ENCODE data around the gene CNTNAP4. TPM values are rescaled to one million over a fixed set of nuclear protein-coding genes. Genes with fewer than 3 reads are reported as not detected.

Gene CNTNAP4
- total and polyA plus RNA-seq, 2 of the 8 experiments (the other 6 are each of a cell fraction or from before 2014, with no cell fraction given): not detected

GRCh38 chr16:76443973-76444372 is 166.8 kb downstream of the CNTNAP4 start:
- no peak overlapping the region for H4K5ac ChIP-seq (ENCODE audit: insufficient read length, low read depth, low read length)
- DNase-seq (ENCODE audit: low read depth in 1 of 2, low spot score in 2 of 2): no peak
- no peak overlapping the region for H3K9ac ChIP-seq (replicated peaks in 1 of 4; ENCODE audit: extremely low read depth in 1 of 4, low read depth in 3 of 4, low read length in 3 of 4)
- H3K4me1 ChIP-seq (replicated peaks in 1 of 4; ENCODE audit: control insufficient read depth in 3 of 4, insufficient read depth in 4 of 4, low read length in 3 of 4): no peaks in the 10 kb centered on the region
- no peak overlapping the region for H3K14ac ChIP-seq (ENCODE audit: insufficient read length)
- no peaks in the 10 kb centered on the region for H3K79me1 ChIP-seq (ENCODE audit: low read depth, low read length)
- H2BK15ac ChIP-seq (ENCODE audit: low read length): no peak overlapping the region
- H3K9me3 ChIP-seq (ENCODE audit: insufficient read depth in 2 of 2, low read depth in 1 of 2, low read length in 1 of 2): no peaks in the 10 kb centered on the region
- no peak overlapping the region for H4K91ac ChIP-seq (replicated peaks; ENCODE audit: insufficient read length, low read length)
- no peak overlapping the region for H2AK5ac ChIP-seq (ENCODE audit: low read depth, low read length)
- no peaks in the 10 kb centered on the region for H3K23me2 ChIP-seq (ENCODE audit: low read depth, low read length)
- CTCF ChIA-PET (ENCODE audit: partially characterized antibody): no interaction called here
- H3K36me3 ChIP-seq (ENCODE audit: control insufficient read depth in 2 of 4, insufficient read depth in 4 of 4, low read length in 3 of 4): no peaks in the 10 kb centered on the region
- no peak overlapping the region for H3K4ac ChIP-seq (replicated peaks; ENCODE audit: insufficient read length, low read depth, low read length)
- H4K20me1 ChIP-seq (replicated peaks in 1 of 2; ENCODE audit: control insufficient read depth in 1 of 2, insufficient read depth in 2 of 2, low read length in 2 of 2): no peaks in the 10 kb centered on the region
- H3K4me2 ChIP-seq (ENCODE audit: insufficient read depth in 1 of 2, low read depth in 2 of 2, low read length in 2 of 2): no peak overlapping the region
- no peak overlapping the region for H2BK12ac ChIP-seq (ENCODE audit: low read depth, low read length)
- H4K8ac ChIP-seq (ENCODE audit: extremely low read depth, insufficient read depth, low read length): no peak overlapping the region
- 100% methylated on average over 1 of the region's 1 CpG; no CpG with 5 or more reads in 1 of the 2 experiments for WGBS, 2 experiments (ENCODE audit: extremely low coverage in 1 of 2, insufficient coverage in 1 of 2, insufficient read length in 1 of 2, insufficient replicate concordance in 2 of 2, low coverage in 1 of 2, low lambda C conversion rate in 2 of 2, missing lambda C conversion rate in 1 of 2)
- H3K18ac ChIP-seq (ENCODE audit: extremely low read depth, low read length): no peak overlapping the region
- no peak overlapping the region for H3K56ac ChIP-seq (replicated peaks; ENCODE audit: insufficient read length, low read depth, low read length)
- no peak overlapping the region for H3K23ac ChIP-seq (ENCODE audit: insufficient read length)
- H2AFZ ChIP-seq (ENCODE audit: low read length): no peak overlapping the region
- H2BK120ac ChIP-seq (replicated peaks; ENCODE audit: low read depth, low read length): no peak overlapping the region
- H2BK5ac ChIP-seq (ENCODE audit: low read depth, low read length): no peak overlapping the region
- H2BK20ac ChIP-seq (ENCODE audit: low read length): no peak overlapping the region
- no peak overlapping the region for H3K27ac ChIP-seq (ENCODE audit: low read depth, low read length)
- H3K4me3 ChIP-seq (ENCODE audit: extremely low read depth in 1 of 4, insufficient read depth in 2 of 4, low read depth in 3 of 4, low read length in 4 of 4): no peak overlapping the region
- no peaks in the 10 kb centered on the region for H3K79me2 ChIP-seq (ENCODE audit: control insufficient read depth in 1 of 2, insufficient read depth in 2 of 2, low read length in 2 of 2)
- no peak for FAIRE-seq
- no peaks in the 10 kb centered on the region for H3K27me3 ChIP-seq (replicated peaks in 1 of 4; ENCODE audit: control insufficient read depth in 3 of 4, extremely low read depth in 1 of 4, insufficient read depth in 3 of 4, low read length in 3 of 4)
- POLR2A ChIA-PET (ENCODE audit: partially characterized antibody): no interaction called here
- TF ChIP-seq POLR2AphosphoS5 (IDR thresholded peaks at IDR 0.05; ENCODE audit: low read depth, low read length): no peak
- TF ChIP-seq EP300 (IDR thresholded peaks at IDR 0.05; ENCODE audit: borderline replicate concordance in 1 of 2, low read depth in 2 of 2, low read length in 2 of 2): no peak
- TF ChIP-seq TCF12 (IDR thresholded peaks at IDR 0.05; ENCODE audit: low read depth, low read length): no peak
- TF ChIP-seq GABPA (IDR thresholded peaks at IDR 0.05; ENCODE audit: borderline replicate concordance, insufficient read depth, low read length): no peak
- no peak for TF ChIP-seq ATF3 (IDR thresholded peaks at IDR 0.05; ENCODE audit: insufficient read depth, low read depth, low read length)
- no peak for TF ChIP-seq RNF2 (IDR thresholded peaks at IDR 0.05; ENCODE audit: borderline replicate concordance, low read depth, low read length, missing control alignments, poor library complexity, severe bottlenecking)
- no peak for TF ChIP-seq TAF7 (optimal IDR thresholded peaks at IDR 0.05; ENCODE audit: borderline replicate concordance, low read depth, low read length)
- TF ChIP-seq POLR2A (IDR thresholded peaks at IDR 0.05; ENCODE audit: control extremely low read depth in 1 of 2, low read depth in 2 of 2, low read length in 2 of 2): no peak
- TF ChIP-seq PHF8 (conservative IDR thresholded peaks at IDR 0.05; ENCODE audit: low read depth, low read length): no peak
- no peak for TF ChIP-seq CREB1 (IDR thresholded peaks at IDR 0.05)
- TF ChIP-seq POU5F1 (IDR thresholded peaks at IDR 0.05; ENCODE audit: low read depth, low read length): no peak
- no peak for TF ChIP-seq SAP30 (IDR thresholded peaks at IDR 0.05; ENCODE audit: insufficient read depth, insufficient replicate concordance, low read length)
- TF ChIP-seq CTBP2 (IDR thresholded peaks at IDR 0.05; ENCODE audit: borderline replicate concordance, insufficient read depth, insufficient read length, low read length): no peak
- no peak for TF ChIP-seq BRCA1 (IDR thresholded peaks at IDR 0.05; ENCODE audit: low read depth, low read length)
